ENCODE data around the gene ABHD14A.

The ABHD14A gene

GRCh38 chr3:52029053-52029452 is 54.2 kb downstream of the ABHD14A start:
- Histone ChIP-seq H3K4me1 (ENCODE audit: control insufficient read depth in 1 of 2, insufficient read depth in 2 of 2, low read length in 2 of 2) (no peaks in the 10 kb centered on the region), H3K36me3 (ENCODE audit: control insufficient read depth in 1 of 2, insufficient read depth in 2 of 2, low read length in 2 of 2) (no peaks in the 10 kb centered on the region), H3K4me3 (ENCODE audit: low read depth in 1 of 2, low read length in 2 of 2) (no peak overlapping the region), H3K27ac (ENCODE audit: low read length) (no peak overlapping the region), H3K9me3 (ENCODE audit: control insufficient read depth in 1 of 2, low read length in 2 of 2) (no peaks in the 10 kb centered on the region), H3K27me3 (ENCODE audit: low read depth, low read length) (no peaks in the 10 kb centered on the region)

GRCh38 chr3:52029535-52029934 is 54.7 kb downstream of the ABHD14A start:
- Histone ChIP-seq H3K9me3 (ENCODE audit: control insufficient read depth in 1 of 2, low read length in 2 of 2) (no peaks in the 10 kb centered on the region), H3K36me3 (ENCODE audit: control insufficient read depth in 1 of 2, insufficient read depth in 2 of 2, low read length in 2 of 2) (no peaks in the 10 kb centered on the region), H3K27me3 (ENCODE audit: low read depth, low read length) (no peaks in the 10 kb centered on the region), H3K27ac (ENCODE audit: low read length) (no peak overlapping the region), H3K4me1 (ENCODE audit: control insufficient read depth in 1 of 2, insufficient read depth in 2 of 2, low read length in 2 of 2) (no peaks in the 10 kb centered on the region), H3K4me3 (ENCODE audit: low read depth in 1 of 2, low read length in 2 of 2) (no peak overlapping the region)

All from muscle layer of duodenum (tissue), 2 donors.